ENCODE results near the gene GPR156.

Gene GPR156

DNA sequence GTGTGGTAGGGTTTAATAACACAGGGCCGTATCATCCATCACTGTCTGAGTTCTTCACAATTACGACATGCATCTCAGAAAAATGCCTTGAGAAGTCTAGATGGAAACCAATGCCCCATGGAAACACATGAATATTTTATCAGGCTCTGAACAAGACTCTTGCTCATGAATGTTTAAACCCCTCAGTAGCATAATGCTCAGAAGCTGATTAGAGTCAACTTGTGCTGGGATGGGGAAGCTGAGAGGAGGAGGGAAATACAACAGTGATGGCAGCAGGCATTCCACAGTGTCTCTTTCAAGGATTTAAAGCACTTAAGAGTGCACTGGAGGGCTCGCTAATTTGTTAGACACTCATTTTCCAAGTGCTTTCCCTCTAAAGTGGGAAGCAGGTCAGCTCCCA lies 3.8 kb downstream of the GPR156 start:
- H3K27ac ChIP-seq (ENCODE audit: low read length), result no peak overlapping the region
- no peaks in the 10 kb centered on the region for H3K4me1 ChIP-seq (ENCODE audit: low read length)
- no peaks in the 10 kb centered on the region for H4K20me1 ChIP-seq (ENCODE audit: insufficient read depth, low read length)
- H3K9ac ChIP-seq (ENCODE audit: low read length), result no peak overlapping the region
- no peaks in the 10 kb centered on the region; the same call in 1 of the 2 replicates for H3K36me3 ChIP-seq (replicated peaks; ENCODE audit: insufficient read depth, low read length)
- H3K4me3 ChIP-seq (ENCODE audit: low read length), result no peak overlapping the region
- no peaks in the 10 kb centered on the region for H3K79me2 ChIP-seq (ENCODE audit: low read length)
- H3K27me3 ChIP-seq (replicated peaks; ENCODE audit: insufficient read depth, low read length), result no peaks in the 10 kb centered on the region
- no peaks in the 10 kb centered on the region for H3K9me3 ChIP-seq (replicated peaks; ENCODE audit: insufficient read depth, low read length)
- TF ChIP-seq, protein P1, sequence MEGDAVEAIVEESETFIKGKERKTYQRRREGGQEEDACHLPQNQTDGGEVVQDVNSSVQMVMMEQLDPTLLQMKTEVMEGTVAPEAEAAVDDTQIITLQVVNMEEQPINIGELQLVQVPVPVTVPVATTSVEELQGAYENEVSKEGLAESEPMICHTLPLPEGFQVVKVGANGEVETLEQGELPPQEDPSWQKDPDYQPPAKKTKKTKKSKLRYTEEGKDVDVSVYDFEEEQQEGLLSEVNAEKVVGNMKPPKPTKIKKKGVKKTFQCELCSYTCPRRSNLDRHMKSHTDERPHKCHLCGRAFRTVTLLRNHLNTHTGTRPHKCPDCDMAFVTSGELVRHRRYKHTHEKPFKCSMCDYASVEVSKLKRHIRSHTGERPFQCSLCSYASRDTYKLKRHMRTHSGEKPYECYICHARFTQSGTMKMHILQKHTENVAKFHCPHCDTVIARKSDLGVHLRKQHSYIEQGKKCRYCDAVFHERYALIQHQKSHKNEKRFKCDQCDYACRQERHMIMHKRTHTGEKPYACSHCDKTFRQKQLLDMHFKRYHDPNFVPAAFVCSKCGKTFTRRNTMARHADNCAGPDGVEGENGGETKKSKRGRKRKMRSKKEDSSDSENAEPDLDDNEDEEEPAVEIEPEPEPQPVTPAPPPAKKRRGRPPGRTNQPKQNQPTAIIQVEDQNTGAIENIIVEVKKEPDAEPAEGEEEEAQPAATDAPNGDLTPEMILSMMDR (IDR thresholded peaks at IDR 0.05; ENCODE audit: low read length), result no peak
- TF ChIP-seq EZH2 (optimal IDR thresholded peaks at IDR 0.05; ENCODE audit: low read depth, low read length) (no peak), EZH2phosphoT487 (IDR thresholded peaks at IDR 0.05; ENCODE audit: low read length) (no peak)
- no peaks in the 10 kb centered on the region for H3F3A ChIP-seq (ENCODE audit: insufficient read depth, low read length)
- H3K4me2 ChIP-seq (ENCODE audit: low read depth, low read length), result no peak overlapping the region
- H2AFZ ChIP-seq (ENCODE audit: low read length), result no peak overlapping the region
- no peak for DNase-seq
- no peaks in the 10 kb centered on the region for H3K9me2 ChIP-seq (replicated peaks; ENCODE audit: insufficient read depth, low read length)

DNA sequence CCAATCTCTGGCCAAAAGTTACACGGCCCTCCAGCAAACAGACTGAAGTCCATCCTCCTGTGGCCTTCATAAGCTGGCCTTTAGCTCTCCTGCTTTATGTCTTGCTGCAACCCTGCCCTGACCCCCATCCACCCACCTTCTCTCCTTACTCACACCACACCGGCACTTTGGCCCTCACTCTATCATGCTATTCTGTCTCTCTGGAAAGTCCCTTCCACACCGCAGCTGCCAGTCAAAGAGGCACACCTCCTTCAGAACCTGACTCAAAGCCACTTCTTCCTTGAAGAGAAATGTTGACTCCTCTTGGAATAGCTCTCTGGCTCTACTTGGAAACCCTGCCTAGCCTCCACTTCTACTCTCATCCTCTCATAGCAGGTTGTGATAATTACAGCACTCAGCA lies 4.5 kb downstream of the GPR156 start:
- H3K27me3 ChIP-seq (replicated peaks; ENCODE audit: insufficient read depth, low read length), result no peaks in the 10 kb centered on the region
- no peaks in the 10 kb centered on the region; the same call in 1 of the 2 replicates for H3K36me3 ChIP-seq (replicated peaks; ENCODE audit: insufficient read depth, low read length)
- no peak overlapping the region for H3K4me2 ChIP-seq (ENCODE audit: low read depth, low read length)
- no peaks in the 10 kb centered on the region for H3F3A ChIP-seq (ENCODE audit: insufficient read depth, low read length)
- no peaks in the 10 kb centered on the region for H4K20me1 ChIP-seq (ENCODE audit: insufficient read depth, low read length)
- no peak overlapping the region for H3K27ac ChIP-seq (ENCODE audit: low read length)
- TF ChIP-seq EZH2 (optimal IDR thresholded peaks at IDR 0.05; ENCODE audit: low read depth, low read length), result no peak
- TF ChIP-seq, protein P1 (IDR thresholded peaks at IDR 0.05; ENCODE audit: low read length), result no peak
- TF ChIP-seq EZH2phosphoT487 (IDR thresholded peaks at IDR 0.05; ENCODE audit: low read length), result no peak
- no peak overlapping the region for H2AFZ ChIP-seq (ENCODE audit: low read length)
- no peaks in the 10 kb centered on the region for H3K79me2 ChIP-seq (ENCODE audit: low read length)
- no peaks in the 10 kb centered on the region for H3K9me2 ChIP-seq (replicated peaks; ENCODE audit: insufficient read depth, low read length)
- no peak overlapping the region for H3K4me3 ChIP-seq (ENCODE audit: low read length)
- no peaks in the 10 kb centered on the region for H3K4me1 ChIP-seq (ENCODE audit: low read length)
- no peak for DNase-seq
- no peak overlapping the region for H3K9ac ChIP-seq (ENCODE audit: low read length)
- H3K9me3 ChIP-seq (replicated peaks; ENCODE audit: insufficient read depth, low read length), result no peaks in the 10 kb centered on the region

DNA sequence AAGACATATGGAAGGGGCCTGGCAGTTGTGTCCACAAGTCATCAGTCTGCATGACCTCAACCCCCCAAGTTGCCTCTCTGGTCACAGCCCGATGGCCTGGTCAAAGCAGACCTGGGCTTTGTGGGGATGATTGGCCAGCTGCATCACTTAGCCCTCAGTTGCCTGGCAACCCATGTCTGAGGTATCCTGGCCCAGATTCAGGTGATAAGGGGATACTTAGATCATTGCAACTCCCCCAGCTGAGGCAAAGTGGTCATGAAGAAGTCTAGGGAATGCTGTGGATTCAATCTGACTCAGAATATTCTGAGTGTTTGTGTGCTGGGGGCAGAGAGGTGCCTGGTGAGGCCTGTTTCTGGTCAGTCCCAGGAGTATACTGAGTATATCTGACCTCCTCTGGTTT lies 5.0 kb downstream of the GPR156 start:
- Histone ChIP-seq H3K27me3 (replicated peaks; ENCODE audit: insufficient read depth, low read length) (no peaks in the 10 kb centered on the region), H3K9ac (ENCODE audit: low read length) (no peak overlapping the region), H3K79me2 (ENCODE audit: low read length) (no peaks in the 10 kb centered on the region), H3K9me2 (replicated peaks; ENCODE audit: insufficient read depth, low read length) (no peaks in the 10 kb centered on the region), H3K4me2 (ENCODE audit: low read depth, low read length) (no peak overlapping the region), H3K27ac (ENCODE audit: low read length) (no peak overlapping the region), H3F3A (ENCODE audit: insufficient read depth, low read length) (no peaks in the 10 kb centered on the region), H4K20me1 (ENCODE audit: insufficient read depth, low read length) (no peaks in the 10 kb centered on the region), H2AFZ (ENCODE audit: low read length) (no peak overlapping the region), H3K4me1 (ENCODE audit: low read length) (no peaks in the 10 kb centered on the region), H3K36me3 (replicated peaks; ENCODE audit: insufficient read depth, low read length) (no peaks in the 10 kb centered on the region; the same call in 1 of the 2 replicates), H3K4me3 (ENCODE audit: low read length) (no peak overlapping the region), H3K9me3 (replicated peaks; ENCODE audit: insufficient read depth, low read length) (no peaks in the 10 kb centered on the region)
- no peak for DNase-seq
- no peak for TF ChIP-seq EZH2 (optimal IDR thresholded peaks at IDR 0.05; ENCODE audit: low read depth, low read length)
- TF ChIP-seq EZH2phosphoT487 (IDR thresholded peaks at IDR 0.05; ENCODE audit: low read length), result no peak
- TF ChIP-seq, protein P1 (IDR thresholded peaks at IDR 0.05; ENCODE audit: low read length), result no peak

All from MM.1S (cell line).